Upper lobe of right lung (tissue), 1 donor: ENCODE results near the gene GUK1. TPM values are rescaled to one million over a fixed set of nuclear protein-coding genes. Genes with fewer than 3 reads are reported as not detected.
A peak's percentile ranks its signal among the peaks of the same experiment; 100 is the strongest.
"Not testable (repeated sequence)": the region's sequence is repeated elsewhere in the genome, so short reads cannot be mapped to it uniquely, and the experiment has no call there.

Source experiments
- ATAC-seq: fragments of 200-7000 bp; cut with Tn5 transposase; one replicate; pipeline ENCODE4 v1.9.1; 2020; ENCODE audit warnings: mild to moderate bottlenecking, moderate library complexity
- DNase-seq: peaks from one replicate; pipeline ENCODE4 v3.0.0-alpha.2; 2020
- H3K27ac ChIP-seq: fragments of 200-600 bp; one replicate; pipeline ENCODE4 v1.8.0; 2022
- H3K27me3 ChIP-seq: fragments of 200-600 bp; one replicate; pipeline ENCODE4 v1.8.0; 2022; ENCODE audit warnings: mild to moderate bottlenecking
- H3K36me3 ChIP-seq: fragments of 200-600 bp; one replicate; pipeline ENCODE4 v1.8.0; 2022
- H3K4me1 ChIP-seq: fragments of 200-600 bp; one replicate; pipeline ENCODE4 v1.8.0; 2022
- H3K4me3 ChIP-seq: fragments of 200-600 bp; one replicate; pipeline ENCODE4 v1.8.0; 2022; ENCODE audit warnings: mild to moderate bottlenecking
- H3K9me3 ChIP-seq: fragments of 200-600 bp; one replicate; pipeline ENCODE4 v1.8.0; 2022
- intact Hi-C: fragments of 100-400 bp; cut with DNase I; formaldehyde crosslinking; loops from one replicate; pipeline ENCODE4 v1.11.0; 2022
- total RNA-seq: library from RNA; stranded (reverse); fragmentation: NEBNext Ultra II Directional; extraction: Animal tissue kit (Norgen Biotek cat#: 25700); gene quantifications from one replicate; pipeline ENCODE4 v1.2.1, GENCODE V29; 2021
- TF ChIP-seq, protein P1 (sequence below): fragments of 200-600 bp; IDR thresholded peaks from one replicate; pipeline ENCODE4 v1.8.0; 2022; ENCODE audit warnings: antibody characterized with exemption
- donor health status: DM: no; HTN: yes; CAD: no; lungs with severe emphysema.

The GUK1 gene
- total RNA-seq, 1 donor from 2014 or later, result 203 TPM

- no peaks in the 10 kb centered on the region for H3K27me3 ChIP-seq
- ATAC-seq, result peak; percentile 46
- intact Hi-C loops, result no loop called here
Measured at GRCh38 chr1:228185641-228185965, 45.5 kb downstream of the GUK1 start.

DNA sequence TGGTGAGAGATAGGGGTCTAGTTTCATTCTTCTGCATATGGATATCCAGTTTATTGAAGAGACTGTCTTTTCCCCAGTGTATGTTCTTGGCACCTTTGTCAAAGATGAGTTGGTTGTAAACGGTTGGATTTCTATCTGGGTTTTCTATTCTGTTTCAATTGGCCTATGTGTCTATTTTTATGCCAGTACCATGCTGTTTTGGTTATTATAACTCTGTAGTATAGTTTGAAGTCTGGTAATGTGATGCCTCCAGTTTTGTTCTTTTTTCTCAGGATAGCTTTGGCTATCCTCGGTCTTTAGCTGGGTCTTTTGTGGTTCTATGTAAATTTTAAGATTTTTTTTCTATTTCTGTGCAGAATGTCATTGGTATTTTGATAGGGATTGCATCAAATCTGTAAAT, 48.2 kb downstream of the GUK1 start:
- H3K36me3 ChIP-seq, H3K4me1 ChIP-seq, intact Hi-C loops, H3K27me3 ChIP-seq, H3K4me3 ChIP-seq, H3K9me3 ChIP-seq, ATAC-seq, DNase-seq, H3K27ac ChIP-seq: not testable (repeated sequence)

More at GRCh38 chr1:228185641-228185965, 45.5 kb downstream of the GUK1 start:
- H3K4me3 ChIP-seq, result no peak overlapping the region
- no peaks in the 10 kb centered on the region for H3K9me3 ChIP-seq
- H3K4me1 ChIP-seq, result peaks cover 4% of the 10 kb centered on the region
- H3K27ac ChIP-seq, result no peak overlapping the region
- H3K36me3 ChIP-seq, result no peaks in the 10 kb centered on the region
- DNase-seq, result no peak
- TF ChIP-seq, protein P1, sequence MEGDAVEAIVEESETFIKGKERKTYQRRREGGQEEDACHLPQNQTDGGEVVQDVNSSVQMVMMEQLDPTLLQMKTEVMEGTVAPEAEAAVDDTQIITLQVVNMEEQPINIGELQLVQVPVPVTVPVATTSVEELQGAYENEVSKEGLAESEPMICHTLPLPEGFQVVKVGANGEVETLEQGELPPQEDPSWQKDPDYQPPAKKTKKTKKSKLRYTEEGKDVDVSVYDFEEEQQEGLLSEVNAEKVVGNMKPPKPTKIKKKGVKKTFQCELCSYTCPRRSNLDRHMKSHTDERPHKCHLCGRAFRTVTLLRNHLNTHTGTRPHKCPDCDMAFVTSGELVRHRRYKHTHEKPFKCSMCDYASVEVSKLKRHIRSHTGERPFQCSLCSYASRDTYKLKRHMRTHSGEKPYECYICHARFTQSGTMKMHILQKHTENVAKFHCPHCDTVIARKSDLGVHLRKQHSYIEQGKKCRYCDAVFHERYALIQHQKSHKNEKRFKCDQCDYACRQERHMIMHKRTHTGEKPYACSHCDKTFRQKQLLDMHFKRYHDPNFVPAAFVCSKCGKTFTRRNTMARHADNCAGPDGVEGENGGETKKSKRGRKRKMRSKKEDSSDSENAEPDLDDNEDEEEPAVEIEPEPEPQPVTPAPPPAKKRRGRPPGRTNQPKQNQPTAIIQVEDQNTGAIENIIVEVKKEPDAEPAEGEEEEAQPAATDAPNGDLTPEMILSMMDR, result no peak

DNA sequence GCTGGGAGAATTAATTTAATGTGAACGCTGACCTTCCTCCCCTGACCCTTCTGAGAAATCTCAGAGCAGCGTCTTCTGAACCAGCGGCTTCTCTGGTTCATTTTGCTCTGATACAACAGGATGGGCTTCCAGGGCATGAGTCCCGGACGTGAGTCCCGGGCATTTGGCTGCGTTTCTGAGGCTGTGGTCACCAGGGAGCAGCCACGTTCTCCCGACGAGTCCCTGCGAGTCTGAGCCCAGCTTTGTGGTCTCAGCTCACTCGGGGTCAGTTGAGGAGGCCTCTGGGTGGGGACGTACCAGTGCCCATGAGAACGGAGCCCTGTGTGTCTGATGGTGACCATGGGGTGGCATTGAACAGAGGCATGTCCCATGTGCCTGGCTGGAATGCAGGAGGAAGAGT, 50.1 kb downstream of the GUK1 start:
- ATAC-seq (no peak), DNase-seq (no peak)
- intact Hi-C loops, result no loop called here
- peaks cover 5% of the 10 kb centered on the region for H3K4me1 ChIP-seq
- H3K9me3 ChIP-seq, result no peaks in the 10 kb centered on the region
- no peak overlapping the region for H3K4me3 ChIP-seq
- H3K36me3 ChIP-seq, result no peaks in the 10 kb centered on the region
- TF ChIP-seq, protein P1, result no peak
- H3K27ac ChIP-seq, result no peak overlapping the region
- H3K27me3 ChIP-seq, result no peaks in the 10 kb centered on the region

- peaks cover 5% of the 10 kb centered on the region for H3K4me1 ChIP-seq
- H3K36me3 ChIP-seq, result no peaks in the 10 kb centered on the region
- H3K4me3 ChIP-seq, result no peak overlapping the region
- no peaks in the 10 kb centered on the region for H3K27me3 ChIP-seq
- H3K27ac ChIP-seq, result no peak overlapping the region
- intact Hi-C loops, result no loop called here
- TF ChIP-seq, protein P1, result no peak
- DNase-seq, result no peak
- H3K9me3 ChIP-seq, result no peaks in the 10 kb centered on the region
- no peak for ATAC-seq
Measured at GRCh38 chr1:228190778-228191177, 50.7 kb downstream of the GUK1 start.

- Histone ChIP-seq H3K4me1 (peaks cover 5% of the 10 kb centered on the region), H3K36me3 (no peaks in the 10 kb centered on the region), H3K4me3 (no peak overlapping the region), H3K27me3 (no peaks in the 10 kb centered on the region), H3K9me3 (peaks cover 10% of the 10 kb centered on the region), H3K27ac (no peak overlapping the region)
- intact Hi-C loops, result no loop called here
- TF ChIP-seq, protein P1, result no peak
- ATAC-seq (no peak), DNase-seq (no peak)
Measured at GRCh38 chr1:228194436-228194835, 54.4 kb downstream of the GUK1 start.

DNA sequence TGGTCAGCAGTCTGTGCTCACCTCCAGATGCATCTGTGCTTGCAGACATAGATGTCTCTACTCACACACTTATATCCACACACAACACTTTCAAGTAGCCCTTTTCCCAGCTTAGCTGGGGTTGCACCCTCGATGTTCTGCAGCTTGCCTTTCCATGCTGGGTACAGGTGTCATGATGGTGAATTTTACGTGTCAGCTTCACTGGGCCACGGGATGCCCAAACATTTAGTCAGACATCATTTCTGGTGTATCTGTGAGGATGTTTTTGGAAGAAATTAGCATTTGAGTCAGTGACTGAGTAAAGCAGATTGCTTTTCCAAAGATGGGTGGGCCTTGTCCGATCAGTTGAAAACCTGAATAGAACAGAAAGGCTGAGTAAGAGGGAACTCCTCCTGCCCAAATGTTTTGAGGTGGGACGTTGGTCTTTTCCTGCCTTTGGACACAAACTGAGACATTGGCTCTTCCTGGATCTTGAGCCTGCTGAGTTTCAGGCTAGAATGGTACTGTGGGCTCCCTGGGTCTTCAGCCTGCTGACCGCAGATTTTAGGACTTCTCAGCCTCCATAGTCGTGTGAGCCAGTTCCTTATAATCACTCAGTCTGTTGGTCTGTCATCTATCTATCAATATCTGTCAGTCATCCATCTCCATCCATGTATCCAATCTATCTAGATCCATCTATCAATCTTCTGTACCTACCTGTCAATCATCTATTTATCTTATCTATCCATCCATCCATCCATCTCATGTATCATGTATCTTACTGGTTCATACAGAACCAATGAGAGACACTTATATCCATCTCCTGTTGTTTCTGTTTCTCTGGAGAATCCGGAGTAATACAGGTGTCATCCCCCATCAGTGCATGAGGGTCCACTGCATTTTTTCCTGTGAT, 55.1 kb downstream of the GUK1 start:
- TF ChIP-seq, protein P1, result no peak
- Histone ChIP-seq H3K27me3 (no peaks in the 10 kb centered on the region), H3K27ac (no peak overlapping the region), H3K36me3 (no peaks in the 10 kb centered on the region), H3K4me3 (no peak overlapping the region), H3K9me3 (peaks cover 10% of the 10 kb centered on the region), H3K4me1 (peaks cover 5% of the 10 kb centered on the region)
- no peak for DNase-seq
- intact Hi-C loops, result no loop called here
- ATAC-seq, result no peak
